Brain microvascular endothelial cell (primary cell): ENCODE measurements around the gene THOP1.

ENCODE experiments used
- DNase-seq: peaks from one replicate; pipeline ENCODE4 v3.0.0-alpha.2; 2020
- H3K27ac ChIP-seq: fragments of 250-450 bp; sonication (Bioruptor Pico); 2 replicates; pipeline ENCODE4 v1.5.1; 2020; ENCODE audit warnings: mild to moderate bottlenecking, moderate library complexity
- H3K27me3 ChIP-seq: fragments of 250-450 bp; sonication (Bioruptor Pico); replicated peaks from 2 replicates; pipeline ENCODE4 v1.5.1; 2020; ENCODE audit warnings: mild to moderate bottlenecking
- H3K36me3 ChIP-seq: fragments of 250-450 bp; sonication (Bioruptor Pico); replicated peaks from 2 replicates; pipeline ENCODE4 v1.5.1; 2020; ENCODE audit warnings: mild to moderate bottlenecking
- H3K4me3 ChIP-seq: 2 replicates; pipeline ENCODE4 v1.5.1; 2011; ENCODE audit warnings: low read depth, mild to moderate bottlenecking, control low read depth, low read length, moderate library complexity
- in situ Hi-C: cut with HindIII; loops from 2 replicates; pipeline ENCODE4 v1.10.0; 2017; ENCODE audit warnings: low sequenced_read_pairs, low pct_ligation_motif_present
- TF ChIP-seq, protein P1 (sequence below): IDR thresholded peaks from 2 replicates; pipeline ENCODE4 v1.5.1; 2011; ENCODE audit warnings: low read depth, mild to moderate bottlenecking, moderate library complexity, low read length, control low read depth, inconsistent platforms; ENCODE audit errors: missing control alignments

THOP1 gene

DNA sequence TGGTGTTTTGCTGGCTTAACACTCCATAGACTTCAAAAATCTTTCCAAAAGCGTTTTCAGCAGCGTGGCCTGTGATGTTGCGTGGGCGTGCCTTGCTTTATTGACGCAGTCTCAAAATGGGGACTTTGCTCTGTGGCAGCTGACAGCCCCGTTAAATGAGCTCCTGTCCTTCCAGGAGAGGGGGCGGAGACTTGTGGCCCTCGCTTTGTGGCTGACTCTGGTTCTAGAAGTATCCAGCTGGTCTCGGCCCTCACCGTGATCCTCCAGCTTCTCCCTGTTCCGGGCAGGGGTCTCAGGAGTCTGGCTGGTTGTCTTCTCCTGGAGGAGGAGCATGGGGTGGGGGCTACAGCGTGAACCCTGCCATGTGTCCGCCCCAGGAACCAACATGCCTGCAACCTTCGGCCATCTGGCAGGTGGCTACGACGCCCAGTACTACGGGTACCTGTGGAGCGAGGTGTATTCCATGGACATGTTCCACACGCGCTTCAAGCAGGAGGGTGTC, 26.0 kb downstream of the THOP1 start:
- in situ Hi-C loops: no loop called here
- no peak for DNase-seq

DNA sequence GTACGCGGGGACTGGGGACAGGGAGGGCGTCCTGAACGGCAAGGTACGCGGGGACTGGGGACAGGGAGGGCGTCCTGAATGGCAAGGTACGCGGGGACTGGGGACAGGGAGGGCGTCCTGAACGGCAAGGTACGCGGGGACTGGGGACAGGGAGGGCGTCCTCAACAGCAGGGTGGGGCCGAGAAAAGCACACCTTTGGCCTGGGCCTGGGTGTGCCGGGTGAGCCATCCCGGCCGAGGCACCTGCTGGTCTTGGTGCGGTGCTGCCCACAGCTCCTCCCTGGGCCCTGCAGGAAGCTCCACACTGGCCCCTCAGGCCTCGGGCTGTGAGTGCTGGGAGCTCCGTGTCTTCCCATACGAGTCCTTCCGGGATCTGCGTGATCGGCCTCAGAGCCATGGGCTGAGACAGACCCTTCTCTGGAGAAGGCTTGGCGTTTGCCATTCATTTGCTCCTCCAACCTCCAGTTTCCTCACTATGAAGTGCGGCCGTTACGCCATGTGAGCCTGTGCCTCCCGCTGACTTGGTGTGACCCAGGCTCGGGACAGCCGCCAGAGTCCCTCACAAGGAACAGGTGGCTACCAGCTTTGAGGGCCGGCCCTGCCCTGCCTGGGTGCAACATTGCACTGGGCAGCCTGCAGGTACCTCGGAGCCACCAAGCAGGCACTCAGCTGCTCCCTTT, 26.6 kb downstream of the THOP1 start:
- TF ChIP-seq, protein P1, sequence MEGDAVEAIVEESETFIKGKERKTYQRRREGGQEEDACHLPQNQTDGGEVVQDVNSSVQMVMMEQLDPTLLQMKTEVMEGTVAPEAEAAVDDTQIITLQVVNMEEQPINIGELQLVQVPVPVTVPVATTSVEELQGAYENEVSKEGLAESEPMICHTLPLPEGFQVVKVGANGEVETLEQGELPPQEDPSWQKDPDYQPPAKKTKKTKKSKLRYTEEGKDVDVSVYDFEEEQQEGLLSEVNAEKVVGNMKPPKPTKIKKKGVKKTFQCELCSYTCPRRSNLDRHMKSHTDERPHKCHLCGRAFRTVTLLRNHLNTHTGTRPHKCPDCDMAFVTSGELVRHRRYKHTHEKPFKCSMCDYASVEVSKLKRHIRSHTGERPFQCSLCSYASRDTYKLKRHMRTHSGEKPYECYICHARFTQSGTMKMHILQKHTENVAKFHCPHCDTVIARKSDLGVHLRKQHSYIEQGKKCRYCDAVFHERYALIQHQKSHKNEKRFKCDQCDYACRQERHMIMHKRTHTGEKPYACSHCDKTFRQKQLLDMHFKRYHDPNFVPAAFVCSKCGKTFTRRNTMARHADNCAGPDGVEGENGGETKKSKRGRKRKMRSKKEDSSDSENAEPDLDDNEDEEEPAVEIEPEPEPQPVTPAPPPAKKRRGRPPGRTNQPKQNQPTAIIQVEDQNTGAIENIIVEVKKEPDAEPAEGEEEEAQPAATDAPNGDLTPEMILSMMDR: no peak
- no peak overlapping the region for H3K4me3 ChIP-seq
- no peak for DNase-seq
- no peaks in the 10 kb centered on the region for H3K27me3 ChIP-seq
- in situ Hi-C loops: no loop called here
- H3K36me3 ChIP-seq: peaks cover 43% of the 10 kb centered on the region
- no peak overlapping the region for H3K27ac ChIP-seq

More for the DNA sequence above, 26.0 kb downstream of the THOP1 start:
- H3K27ac ChIP-seq: no peak overlapping the region
- TF ChIP-seq, protein P1: no peak
- peaks cover 49% of the 10 kb centered on the region for H3K36me3 ChIP-seq
- H3K27me3 ChIP-seq: no peaks in the 10 kb centered on the region
- H3K4me3 ChIP-seq: no peak overlapping the region

DNA sequence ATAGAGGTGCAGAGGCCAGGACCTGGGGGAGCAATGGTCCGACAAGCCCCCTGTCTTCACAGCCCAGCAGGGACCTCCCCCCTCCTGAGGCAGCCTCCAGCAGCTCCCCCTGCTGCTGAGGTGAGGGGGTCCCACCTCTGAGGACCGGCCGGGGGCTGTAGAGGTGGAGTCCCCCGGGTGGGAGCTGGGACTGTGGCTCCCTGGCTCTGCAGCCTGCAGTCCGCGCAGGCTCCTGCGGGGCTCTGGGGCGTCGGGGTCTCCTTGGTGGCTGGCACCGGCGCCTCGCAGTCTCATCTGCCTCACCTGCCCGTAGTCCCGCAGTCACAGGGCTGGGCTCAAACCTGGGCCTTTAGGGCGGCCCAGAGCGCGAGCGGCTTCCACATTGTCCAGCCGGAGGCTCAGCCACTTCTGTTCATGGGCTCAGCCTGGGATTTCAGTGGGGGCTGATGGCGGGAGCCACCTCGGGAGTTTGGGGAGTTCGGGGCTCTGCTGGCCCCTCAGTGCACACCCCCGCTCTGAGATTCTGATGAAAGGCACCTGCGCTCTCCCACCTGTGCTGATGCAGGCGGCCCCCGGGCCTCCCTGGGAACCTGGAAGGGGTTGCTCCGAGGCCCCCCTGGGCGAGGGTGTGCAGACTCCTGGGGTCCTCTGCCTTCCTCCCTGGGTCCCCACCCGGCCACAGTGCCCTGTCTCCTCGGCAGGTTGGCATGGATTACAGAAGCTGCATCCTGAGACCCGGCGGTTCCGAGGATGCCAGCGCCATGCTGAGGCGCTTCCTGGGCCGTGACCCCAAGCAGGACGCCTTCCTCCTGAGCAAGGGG, 27.3 kb downstream of the THOP1 start:
- Histone ChIP-seq H3K36me3 (peaks cover 36% of the 10 kb centered on the region), H3K27ac (no peak overlapping the region), H3K27me3 (no peaks in the 10 kb centered on the region), H3K4me3 (no peak overlapping the region)
- TF ChIP-seq, protein P1: no peak
- no peak for DNase-seq
- in situ Hi-C loops: no loop called here

DNA sequence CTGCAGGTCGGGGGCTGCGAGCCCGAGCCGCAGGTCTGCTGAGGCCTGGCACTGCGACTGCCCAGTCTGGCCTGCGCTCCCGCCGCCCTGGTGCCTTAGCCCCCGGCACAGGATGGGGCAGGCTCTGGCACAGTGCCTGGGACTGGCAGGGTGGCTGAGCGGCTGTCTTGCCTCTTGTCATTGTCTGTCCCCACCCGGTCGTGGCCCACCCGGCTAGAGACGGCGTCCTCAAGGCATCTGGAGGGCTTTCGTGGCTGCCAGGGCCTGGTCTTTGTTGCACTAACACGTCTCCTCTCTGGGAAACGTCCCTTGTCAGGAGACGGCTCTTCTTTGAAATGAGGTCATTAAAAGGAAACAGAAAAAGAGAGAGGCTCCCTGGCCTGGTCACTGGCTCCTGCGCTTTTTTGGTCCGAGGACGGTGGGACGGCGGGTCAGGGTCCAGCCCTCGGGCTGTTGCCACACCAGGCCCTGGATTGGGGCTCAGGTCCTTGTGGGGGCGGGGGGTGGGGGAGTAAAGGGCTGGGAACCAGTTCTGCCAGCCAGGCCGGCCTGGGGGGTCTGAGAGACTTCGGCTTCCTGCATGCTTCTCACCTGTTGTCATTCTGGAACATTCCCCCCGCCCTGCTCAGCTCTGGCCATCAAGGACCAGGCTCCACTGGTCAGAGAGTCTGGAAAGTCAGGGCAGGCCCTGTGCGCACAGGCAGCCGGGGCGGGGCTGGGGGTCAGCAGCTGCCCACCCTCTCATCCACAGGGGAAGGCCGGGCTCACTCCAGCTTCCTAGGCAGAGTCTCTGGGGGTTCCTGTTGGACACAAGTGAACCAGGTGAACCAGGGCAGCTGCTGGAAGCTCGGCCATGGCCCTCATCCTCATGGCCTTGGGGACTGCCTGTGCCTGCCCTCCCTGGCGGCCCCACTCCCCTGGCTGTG, 28.2 kb downstream of the THOP1 start:
- Histone ChIP-seq H3K27ac (no peak overlapping the region), H3K27me3 (no peaks in the 10 kb centered on the region), H3K36me3 (peaks cover 31% of the 10 kb centered on the region), H3K4me3 (no peak overlapping the region)
- no peak for DNase-seq
- in situ Hi-C loops: no loop called here
- TF ChIP-seq, protein P1: no peak

DNA sequence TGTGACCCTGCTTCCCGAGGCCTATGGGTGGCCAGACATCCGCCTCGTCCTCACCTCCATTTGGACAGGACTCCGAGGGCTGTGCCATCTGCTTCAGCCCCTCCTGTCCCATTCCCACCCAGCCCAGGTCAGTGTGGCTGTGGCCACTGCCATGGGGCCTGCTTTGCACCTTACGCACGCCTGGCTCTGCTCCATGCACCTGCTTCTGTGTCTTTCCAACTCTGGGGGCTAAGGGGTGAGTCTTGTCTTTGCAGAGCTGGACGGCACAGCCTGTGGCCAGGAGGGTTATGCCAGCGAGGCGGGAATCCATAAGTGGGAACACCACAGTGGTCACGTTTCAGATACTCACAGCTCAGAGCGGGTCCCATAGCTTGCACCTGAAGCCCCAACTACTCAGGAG, 29.1 kb downstream of the THOP1 start:
- no peak overlapping the region for H3K4me3 ChIP-seq
- H3K27ac ChIP-seq: no peak overlapping the region
- no peaks in the 10 kb centered on the region for H3K27me3 ChIP-seq
- TF ChIP-seq, protein P1: no peak
- no peak for DNase-seq
- in situ Hi-C loops: no loop called here
- peaks cover 21% of the 10 kb centered on the region for H3K36me3 ChIP-seq
